Activated T-helper 1 cell treated with Interleukin-2 at 50 U/mL for 16 hours (primary cell): ENCODE measurements around the gene NUDT13.

Experiments used
- DNase-seq: peaks from one replicate; pipeline ENCODE4 v3.0.0-alpha.2; 2020; ENCODE audit warnings: low read depth

The NUDT13 gene

DNA sequence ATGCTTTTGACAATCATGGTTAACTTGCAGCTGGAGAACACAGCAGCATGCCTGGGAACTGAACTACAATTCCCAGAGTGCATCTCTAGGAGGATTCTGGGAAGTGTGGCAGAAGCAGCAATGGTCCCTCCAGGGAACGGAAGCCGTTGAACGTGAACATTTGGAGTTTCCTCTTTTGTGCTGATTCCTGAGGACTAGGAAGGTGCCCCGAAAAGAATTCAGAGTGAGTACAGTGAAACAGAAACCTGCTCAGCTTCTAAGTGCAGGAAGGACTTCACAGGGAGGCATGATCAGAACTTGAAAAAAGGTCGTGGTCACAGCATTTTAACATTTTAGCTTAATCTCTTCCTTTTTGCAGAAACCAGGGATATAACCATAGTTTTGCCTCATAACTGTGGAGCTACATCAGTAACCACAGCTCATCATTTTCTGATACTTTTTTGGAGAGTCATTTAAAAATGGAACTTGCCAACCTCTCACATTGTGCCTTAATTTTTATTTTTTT lies at the start of gene NUDT13:
Gene NUDT13, plus strand, starts transcription at position 111 of the 505 bp plus-strand sequence. CDS start 3,911 bp downstream, outside the sequence.
- peak; percentile 18 for DNase-seq

DNA sequence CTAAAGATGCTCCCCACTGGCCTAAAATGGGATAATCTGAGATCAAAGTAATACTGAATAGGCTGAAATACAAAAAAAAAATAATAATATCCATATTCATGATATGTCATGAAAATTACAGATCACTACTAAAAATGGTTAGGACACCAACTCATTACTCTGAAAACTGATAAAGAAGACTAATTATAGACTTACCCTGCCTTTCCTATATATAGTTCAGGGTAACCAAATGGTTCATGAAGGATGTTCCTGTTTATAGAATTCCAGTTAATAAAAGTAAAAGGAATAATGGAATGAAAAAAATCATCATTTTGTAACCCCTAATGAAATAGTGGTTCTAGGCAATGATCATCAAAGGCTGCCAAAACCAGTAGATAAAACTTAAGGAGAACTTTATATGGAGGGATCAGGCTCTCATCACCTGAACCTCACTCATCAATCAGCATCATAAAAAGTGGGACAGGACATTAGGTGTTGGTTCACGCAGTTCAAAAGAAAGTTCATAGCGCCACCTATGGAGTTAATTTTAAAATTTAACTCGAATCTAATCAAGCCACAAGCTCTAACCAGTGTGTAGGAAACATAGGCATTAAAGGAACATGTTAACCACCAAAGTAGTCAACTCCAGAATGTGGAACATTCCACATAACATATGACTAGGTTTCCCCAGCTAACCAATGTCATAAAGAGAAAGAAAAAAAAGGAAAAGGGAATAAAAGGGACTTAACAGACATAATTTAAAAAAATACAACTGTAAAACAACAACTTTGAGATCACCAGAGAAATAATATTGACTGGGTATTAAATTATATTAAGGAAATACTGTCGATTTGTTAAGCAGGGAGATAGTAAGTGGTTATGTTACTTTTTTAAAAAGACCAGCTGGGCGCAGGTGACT lies 49.3 kb upstream of the NUDT13 start:
- no peak for DNase-seq

DNA sequence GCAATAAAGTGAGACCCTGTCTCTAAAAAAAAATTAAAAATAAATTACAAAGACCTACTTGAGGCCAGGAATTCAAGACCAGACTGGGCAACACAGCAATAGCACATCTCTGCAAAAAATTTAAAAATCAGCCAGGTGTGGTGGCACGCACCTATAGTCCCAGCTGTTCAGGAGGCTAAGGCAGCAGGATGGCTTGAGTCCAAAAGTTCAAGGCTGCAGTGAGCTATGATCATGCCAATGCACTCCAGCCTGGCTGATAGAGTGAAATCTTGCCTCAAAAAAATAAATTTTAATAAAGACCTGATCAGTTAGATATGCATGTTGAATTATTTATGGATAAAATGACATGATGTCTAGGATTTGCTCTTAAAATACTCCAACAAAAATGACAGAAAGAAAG lies 48.5 kb upstream of the NUDT13 start:
- DNase-seq, result no peak

DNA sequence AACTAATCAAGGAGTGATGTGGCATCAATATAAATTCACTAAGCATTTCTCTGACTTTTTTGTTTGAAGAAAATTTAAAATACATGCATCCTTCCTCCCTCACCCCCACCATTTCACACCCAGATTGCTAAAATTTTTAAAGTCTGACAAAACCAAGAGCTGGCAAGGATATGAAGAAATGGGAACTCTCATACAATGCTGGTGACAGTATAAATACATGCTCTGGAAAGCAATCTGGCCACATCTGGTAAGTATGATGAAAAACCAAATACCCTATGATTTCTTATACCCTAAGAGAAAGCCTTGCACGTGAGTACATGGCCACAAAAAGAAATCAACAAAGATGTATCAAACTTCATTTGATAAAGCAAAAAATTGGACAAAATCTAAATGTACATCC lies 44.8 kb upstream of the NUDT13 start:
- no peak for DNase-seq

DNA sequence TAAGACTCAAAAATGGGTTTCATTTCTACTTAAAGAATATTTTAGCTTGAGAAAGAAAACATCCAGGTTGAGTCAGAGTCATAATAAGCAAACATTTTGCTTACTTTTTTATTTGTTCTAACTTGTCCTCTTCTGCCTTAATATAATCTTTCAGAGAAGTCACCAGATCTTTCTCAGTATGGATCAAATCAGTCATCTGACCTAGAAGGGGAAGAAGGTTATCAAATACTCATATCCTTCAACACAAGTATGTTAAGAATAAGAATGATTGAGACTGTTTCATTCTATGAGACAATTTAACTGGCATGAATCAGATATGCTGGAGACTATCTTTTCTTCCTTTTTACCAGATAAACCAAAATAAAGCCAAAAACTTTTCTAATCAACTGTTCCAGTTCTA lies 36.6 kb upstream of the NUDT13 start:
- DNase-seq, result no peak

DNA sequence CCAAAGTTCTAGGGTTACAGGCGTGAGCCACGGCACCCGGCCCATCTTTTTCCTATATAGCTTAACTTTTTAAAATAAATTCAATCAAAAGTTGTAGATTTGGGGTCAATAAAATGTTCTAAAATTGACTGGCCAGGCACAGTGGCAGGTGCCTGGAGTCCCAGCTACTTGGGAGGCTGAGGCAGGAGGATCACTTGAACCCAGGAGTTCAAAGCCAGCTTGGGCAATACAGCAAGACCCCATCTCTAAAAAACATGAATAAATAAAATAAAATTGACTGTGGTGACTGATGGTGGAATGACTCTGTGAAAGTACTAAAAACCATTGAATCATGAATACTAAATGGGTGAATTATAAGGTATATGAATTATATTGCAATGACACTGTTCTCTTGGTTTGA lies 34.4 kb upstream of the NUDT13 start:
- DNase-seq, result no peak

DNA sequence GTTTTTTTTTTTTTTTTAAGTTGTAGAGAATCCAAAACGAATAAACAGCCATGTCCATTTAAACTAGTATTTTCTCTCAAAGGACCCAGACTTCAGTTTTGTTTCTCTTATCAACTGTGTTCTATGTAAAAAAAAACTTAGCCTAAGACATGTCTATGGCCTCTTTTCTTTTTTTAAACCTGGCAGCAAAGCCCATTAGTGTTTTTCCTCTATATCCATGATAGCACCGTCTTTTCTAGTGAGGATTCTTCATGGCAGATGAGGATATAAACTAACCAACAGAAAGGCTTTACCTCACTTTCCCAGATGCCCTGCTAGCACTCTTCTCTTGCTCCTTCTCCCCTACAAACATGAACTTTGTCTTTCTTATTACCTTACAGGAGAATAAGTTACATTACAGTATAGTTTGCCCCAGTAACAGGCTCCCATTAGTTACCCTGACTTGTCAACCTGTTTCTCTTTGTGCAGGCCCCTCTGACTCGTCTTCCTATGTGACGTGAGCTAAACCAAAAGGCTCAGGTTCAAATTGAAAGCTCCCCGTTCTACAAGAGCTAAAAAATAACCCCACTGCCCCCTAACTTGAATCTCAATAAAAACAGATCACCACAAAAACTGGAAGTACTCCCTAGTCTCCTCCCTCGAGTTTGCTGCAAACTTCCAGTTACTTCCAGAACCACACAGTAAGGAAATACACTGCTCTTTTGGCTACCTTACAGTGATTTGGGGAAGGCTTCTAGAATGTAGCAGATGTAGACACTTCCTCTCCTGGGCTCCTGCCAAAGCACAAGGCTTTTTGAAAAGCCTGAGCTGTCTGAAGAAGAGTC lies 33.7 kb upstream of the NUDT13 start:
- no peak for DNase-seq

DNA sequence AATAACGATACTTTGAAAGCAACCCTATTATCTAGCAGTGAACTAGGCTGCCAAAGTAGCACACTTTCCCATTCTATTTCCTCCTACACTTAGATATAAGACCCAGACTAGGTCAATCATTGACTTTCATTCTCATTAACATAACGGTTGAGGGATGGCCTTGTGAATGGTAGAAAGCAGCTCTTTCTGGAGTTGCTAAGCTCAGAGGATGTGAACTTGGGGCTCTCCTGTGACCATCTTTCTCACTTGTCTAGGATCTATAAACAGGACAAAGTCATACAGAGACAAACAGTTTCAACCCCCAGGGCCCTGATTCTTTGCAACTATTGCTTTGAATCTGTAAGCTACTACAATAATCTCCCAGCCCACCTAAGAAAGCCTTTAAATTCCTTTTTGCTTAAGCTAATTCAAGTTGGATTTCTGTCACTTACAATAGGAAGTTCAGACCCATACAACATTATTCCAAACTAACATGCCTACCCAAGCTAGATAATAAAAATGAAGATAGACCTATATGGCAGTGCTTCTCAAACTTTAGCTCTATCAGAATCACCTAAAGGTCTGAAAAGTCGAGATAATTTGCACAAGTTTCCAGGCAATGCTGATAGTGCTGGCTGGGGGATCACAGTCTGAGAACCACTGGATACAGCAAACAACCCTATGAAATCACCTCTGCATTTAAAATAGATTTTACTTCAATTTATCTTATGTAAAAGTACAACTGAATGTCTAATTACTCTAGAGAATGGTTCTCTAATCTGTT lies 30.3 kb upstream of the NUDT13 start:
- DNase-seq, result no peak

DNA sequence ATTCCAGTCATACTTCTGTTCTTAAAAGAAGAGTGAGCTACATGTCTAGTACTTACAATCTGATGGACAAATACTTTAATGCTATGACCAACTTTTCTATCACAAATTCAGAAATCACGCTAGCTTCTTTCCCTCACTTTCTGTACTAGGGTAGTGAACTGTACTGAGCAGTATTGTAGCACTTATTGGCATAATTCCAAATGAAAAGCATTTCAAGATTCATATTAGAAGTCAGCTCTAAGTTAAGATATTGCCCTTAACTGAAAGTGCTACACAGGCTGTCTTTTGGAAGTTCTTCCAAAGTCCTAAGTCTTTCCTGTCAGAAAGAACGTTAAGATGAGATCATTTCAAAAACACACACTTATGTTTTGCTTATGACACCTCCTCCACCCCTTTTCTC lies 27.0 kb upstream of the NUDT13 start:
- no peak for DNase-seq

DNA sequence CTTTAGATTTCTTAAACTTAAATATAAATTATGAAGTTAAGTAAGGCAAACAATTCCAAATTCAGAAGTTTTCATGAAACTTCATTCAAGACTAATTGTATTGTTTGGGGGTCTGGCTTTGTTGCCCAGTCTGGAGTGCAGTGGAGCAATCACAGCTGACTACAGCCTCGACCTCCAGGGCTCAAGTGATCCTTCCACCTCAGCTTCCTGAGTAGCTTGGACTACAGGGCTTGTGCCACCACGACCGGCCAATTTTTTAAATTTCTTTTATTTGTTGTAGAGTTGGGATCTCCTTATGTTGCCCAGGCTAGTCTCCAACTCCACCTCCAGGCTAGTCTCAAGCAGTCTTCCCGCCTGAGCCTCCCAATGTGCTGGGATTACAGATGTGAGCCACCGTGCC lies 26.0 kb upstream of the NUDT13 start:
- DNase-seq, result no peak

DNA sequence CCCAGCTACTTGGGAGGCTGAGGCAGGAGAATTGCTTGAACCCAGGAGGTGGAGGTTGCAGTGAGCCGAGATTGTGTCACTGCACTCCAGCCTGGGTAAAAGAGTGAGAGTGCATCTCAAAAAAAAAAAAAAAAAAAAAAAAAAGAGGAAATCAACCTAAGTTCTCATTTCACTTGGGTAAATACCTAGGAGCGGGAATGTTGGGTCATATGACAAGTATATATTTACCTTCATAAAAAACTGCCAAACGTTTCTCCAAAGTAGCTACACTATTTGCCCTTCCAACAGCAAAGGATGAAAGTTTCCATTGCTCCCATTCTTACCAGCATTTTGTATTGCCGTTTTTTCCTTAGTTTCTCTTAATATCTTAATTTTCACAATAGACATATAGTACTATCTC lies 23.4 kb upstream of the NUDT13 start:
- no peak for DNase-seq

DNA sequence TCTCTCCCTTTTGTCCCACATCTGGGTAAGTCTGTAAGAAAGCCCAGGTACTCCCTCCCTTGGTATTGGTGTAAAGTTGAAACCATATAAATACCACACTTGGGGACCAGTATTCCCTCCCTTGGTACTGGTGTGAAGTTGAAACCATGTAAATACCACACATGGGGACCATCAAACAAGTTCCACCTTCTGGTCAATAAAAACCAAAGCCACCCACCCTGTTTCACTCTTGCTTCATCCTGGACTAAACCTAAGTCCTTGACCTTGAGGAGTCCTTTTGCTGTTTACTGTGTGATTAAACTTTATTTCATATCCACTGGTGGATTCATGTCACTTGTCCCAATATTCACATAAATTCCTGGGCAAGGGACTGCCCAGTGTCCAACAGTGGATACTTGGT lies 22.0 kb upstream of the NUDT13 start:
- DNase-seq, result no peak

DNA sequence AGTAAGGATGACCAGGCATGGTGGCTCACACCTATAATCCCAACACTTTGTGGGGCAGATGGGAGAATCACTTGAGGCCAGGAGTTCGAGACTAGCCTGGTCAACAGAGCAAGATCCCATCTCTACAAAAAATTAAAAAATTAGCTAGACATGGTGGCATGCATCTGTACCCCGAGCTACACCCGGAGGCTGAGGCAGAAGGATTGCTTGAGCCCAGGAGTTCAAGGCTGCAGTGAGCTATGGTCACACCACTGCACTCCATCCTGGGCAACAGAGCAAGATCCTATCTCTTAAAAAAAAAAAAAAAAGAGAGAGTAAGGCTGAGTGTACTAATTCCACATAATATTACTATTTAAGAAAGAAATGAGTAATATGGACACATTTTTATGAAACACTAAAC lies 17.4 kb upstream of the NUDT13 start:
- no peak for DNase-seq

DNA sequence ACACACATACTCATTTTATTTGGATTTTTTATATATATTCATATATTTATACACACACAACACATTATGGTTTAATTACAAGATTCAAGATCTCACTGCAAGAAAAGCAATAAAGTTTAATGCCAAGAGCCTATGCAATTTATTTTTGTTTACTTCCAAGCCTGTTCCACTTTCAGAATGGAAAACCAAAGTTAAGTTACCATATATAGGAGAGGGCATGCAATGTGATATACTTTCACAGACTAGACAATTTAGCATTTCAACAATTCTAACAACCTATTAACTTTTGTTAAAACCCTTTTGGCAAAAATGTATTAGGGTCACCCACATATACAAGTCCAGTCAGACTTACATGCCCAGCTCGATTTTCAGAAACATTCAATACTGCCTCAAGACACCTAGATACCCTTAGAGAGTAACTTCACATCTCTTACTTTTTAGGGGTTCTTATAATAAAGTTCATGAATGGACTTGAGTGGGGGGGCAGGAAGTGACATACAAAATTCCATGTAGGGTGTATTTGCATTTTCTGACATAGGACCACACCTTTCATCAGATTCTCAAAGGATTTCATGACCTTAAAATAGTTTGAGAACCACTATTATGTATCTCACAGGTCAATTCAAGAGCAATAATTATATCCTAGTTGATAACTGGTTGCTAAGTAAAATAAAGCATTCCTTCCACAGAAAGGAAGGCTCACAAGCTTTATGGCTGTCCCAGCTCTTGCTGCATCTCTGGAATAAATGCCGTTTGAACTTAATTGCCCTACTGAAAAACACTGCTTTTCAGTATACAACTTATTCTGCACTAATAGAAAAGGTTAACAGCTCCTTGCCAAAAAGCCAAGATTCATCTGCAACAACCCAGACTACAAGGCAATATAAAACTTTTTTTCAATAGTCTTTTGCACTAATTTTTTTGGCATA lies 16.1 kb upstream of the NUDT13 start:
- no peak for DNase-seq

DNA sequence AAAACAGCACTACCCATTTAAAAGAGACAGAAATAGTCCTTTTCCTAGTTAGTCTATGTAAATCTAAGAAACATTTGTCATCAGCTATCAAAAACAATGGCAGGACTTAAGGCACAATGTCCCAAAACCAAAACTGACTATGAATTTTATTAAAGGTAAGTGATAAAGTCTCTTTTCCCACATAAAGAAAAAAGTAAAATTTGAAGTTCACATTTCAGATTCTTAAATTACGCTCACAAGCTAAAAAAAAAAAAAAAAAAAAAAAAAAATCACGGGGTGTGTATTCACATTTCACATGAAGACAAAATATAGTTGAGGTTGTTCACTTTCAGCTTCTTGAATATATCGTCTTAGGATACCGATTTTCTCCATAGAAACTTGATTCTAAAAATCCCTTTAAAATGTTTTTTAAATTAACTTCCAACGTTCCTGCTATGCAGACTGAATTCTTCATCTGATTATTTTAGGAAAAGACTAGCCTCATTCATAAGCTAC lies 15.2 kb upstream of the NUDT13 start:
- DNase-seq, result no peak

DNA sequence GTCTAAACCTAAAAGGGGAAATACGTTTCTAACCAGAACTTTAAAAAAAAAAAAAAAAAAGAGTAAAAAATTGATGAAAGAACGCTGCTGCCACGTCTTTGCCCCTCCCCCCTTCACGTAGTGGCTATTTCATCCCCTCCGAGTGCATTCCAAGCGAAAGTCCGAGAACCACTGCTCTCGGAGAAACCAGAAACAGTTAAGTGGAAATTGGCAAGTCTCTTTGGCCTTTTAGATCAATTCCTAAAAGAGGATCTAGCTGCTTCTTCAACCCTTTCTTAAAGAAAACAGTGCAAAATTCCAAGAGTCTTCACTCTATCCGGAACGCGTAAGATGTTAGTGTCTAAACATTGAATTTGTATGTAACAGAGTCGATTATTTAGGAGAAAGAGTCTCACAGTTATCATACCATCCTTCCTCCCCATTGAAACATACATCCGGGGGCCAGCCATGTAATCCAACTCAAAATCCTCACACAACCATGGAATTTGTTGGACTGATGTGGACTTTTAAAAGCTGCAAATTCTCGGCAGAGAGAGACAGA lies 14.7 kb upstream of the NUDT13 start:
- DNase-seq, result no peak

DNA sequence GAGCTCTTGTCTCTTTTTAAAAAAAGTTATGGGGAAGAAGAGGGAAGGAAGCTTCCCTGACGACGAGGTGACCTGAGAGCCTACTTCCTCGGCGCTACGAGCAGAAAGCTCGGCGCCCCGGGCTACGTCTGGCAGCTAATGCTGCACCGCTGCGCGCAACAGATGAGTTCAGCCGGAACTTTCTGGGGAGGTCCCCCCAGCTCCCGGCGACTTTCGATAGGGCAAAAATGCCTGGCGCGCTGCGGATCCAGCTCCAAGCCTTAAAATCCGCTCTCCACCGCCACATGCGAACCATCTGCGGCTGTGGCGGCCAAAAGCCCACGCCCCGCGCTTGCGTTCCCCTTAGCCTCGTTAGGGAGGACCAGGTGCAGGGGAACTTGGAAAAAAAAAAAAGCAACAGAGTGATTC lies 14.2 kb upstream of the NUDT13 start:
- peak; percentile 58 for DNase-seq

DNA sequence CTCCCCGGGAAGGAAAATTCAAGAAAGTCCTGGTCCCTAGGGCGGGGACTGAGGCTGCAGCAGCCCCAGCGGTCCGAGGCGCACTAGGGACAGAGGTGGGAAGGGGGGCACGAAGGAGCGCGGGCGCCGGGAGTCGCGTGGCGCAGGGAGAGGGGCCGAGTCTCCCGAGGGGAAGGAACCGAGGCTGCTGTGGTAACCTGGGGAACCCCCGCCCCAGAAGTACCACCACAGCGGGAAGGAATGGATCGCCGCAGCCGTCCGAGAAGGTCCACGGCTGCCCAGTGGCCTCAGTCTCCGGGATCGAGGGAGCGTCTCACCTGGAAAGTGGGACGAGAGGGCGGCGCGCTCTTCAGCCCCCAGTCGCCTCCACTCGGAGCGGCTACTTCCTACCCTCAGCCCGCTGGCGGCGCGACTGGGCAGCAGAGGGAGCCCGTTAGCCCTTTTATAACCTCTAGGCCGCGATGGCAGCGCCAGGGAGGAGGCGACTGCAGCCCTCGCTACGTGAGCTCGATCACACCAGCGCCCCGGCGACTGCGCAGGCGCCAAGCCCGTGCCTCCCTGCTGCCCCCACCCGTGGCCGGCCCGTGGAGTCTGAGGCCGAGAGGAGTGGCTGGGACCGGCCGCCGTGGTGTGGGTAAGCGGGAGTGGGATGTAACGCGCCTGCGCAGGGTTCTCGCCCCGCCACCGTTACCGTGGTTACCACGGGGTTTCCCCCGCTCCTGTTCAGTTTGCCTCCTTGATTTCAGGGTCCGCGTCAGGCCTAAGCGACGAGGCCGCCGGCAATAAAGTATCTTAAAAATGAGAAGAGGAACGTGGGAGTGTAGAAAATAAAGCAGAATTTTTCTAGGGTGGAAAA lies 13.6 kb upstream of the NUDT13 start, which contains the start of gene P4HA1:
Gene P4HA1, minus strand, starts transcription at position 418 of the 856 bp plus-strand sequence. CDS start 21,983 bp downstream, outside the sequence.
- peak; percentile 98 for DNase-seq

DNA sequence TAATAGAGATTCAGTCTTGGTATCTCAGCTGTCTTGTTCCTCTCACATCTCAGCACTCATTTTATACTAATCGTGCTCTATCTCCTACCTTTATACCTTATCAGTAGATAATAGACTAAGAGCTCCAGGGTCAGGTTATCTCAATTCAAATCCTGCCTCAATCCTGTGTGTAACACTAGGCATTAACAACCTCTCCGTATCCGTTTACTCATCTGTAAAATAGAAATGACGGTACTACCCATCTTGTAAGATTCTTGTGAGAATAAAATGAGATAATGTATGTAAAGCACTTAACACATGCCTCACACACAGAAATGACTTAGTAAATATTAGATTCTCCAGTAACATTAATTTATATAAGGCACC lies 13.0 kb upstream of the NUDT13 start:
- no peak for DNase-seq

DNA sequence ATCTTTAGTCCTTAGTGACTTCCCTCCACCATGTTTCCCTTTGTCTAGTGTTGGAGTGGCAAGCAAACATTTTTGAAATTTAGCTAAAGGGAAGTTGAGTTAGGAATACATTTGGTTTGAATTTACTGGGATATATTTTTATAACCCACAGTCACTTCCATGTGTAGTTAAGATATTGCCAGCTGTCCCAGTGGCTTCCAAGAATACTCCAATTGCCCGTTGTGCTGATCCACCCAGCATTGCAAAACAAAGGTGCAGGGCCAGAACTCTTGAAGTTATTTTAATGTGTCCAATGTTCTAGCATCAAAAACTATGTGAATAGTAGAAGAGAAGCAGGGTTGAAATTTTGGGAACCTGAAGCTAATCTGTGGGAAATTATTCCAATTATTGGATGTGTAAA lies 11.1 kb upstream of the NUDT13 start:
- no peak for DNase-seq
